GM12801 (cell line): ENCODE measurements around the gene BEX5.
"Not testable (repeated sequence)": the region's sequence is repeated elsewhere in the genome, so short reads cannot be mapped to it uniquely, and the experiment has no call there.

ENCODE experiments used
- TF ChIP-seq, protein P1 (sequence below): IDR thresholded peaks from one replicate; pipeline ENCODE4 v1.5.1; 2011; ENCODE audit warnings: control low read depth; ENCODE audit not compliant: insufficient read length; ENCODE audit errors: extremely low read depth

Gene BEX5

DNA sequence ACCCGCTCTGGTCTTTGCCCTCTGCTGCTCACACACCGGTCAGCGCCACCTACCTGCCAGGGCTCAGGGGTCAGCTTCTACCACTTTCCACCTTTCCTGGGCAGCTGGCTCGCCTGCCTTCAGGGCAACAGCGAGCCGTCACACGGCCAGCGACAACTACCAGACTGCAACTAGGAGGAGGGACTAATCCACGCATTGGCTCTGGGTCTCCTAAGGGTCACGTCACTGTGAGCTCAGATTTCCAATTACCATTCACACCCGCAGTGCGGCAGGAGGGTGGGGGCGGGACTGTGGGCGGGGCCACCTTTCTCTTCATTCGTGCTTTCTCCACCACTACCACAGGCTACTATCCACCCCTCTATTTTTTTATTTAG is at the start of gene BEX5:
TSS of gene BEX5 (minus strand) at position 172 of the 374 bp plus-strand sequence. CDS start 1,712 bp downstream, outside the sequence.
- TF ChIP-seq, protein P1, sequence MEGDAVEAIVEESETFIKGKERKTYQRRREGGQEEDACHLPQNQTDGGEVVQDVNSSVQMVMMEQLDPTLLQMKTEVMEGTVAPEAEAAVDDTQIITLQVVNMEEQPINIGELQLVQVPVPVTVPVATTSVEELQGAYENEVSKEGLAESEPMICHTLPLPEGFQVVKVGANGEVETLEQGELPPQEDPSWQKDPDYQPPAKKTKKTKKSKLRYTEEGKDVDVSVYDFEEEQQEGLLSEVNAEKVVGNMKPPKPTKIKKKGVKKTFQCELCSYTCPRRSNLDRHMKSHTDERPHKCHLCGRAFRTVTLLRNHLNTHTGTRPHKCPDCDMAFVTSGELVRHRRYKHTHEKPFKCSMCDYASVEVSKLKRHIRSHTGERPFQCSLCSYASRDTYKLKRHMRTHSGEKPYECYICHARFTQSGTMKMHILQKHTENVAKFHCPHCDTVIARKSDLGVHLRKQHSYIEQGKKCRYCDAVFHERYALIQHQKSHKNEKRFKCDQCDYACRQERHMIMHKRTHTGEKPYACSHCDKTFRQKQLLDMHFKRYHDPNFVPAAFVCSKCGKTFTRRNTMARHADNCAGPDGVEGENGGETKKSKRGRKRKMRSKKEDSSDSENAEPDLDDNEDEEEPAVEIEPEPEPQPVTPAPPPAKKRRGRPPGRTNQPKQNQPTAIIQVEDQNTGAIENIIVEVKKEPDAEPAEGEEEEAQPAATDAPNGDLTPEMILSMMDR, result no peak

DNA sequence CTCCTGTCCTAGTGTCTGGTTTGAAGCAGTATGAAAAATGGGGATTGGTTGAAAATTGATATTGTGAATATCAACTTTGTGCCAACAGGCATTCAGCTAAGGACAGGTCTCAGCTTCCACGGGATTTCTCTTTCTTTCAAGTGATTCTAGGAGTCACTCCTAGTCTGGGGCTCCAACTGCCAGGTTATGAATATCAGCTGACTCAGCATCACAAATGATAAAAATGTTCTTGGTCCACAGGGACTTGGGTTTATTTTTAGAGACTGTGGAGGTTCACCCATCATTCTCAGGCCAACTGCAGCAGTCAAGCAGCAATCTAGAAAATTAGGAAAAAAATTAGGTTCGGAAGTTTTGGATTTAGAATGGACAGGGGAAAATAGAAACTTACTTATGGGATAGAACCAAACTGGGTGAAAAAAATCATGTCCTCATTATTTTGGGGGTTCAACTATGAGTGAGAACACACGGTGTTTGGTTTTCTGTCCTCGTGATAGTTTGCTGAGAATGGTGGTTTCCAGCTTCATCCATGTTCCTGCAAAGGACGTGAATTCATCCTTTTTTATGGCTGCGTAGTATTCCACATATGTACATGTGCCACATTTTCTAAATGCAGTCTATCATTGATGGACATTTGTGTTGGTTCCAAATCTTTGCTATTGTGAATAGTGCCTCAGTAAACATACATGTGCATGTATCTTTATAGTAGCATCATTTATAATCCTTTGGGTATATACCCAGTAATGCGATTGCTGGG is 30.4 kb upstream of the BEX5 start:
- TF ChIP-seq, protein P1, result no peak

DNA sequence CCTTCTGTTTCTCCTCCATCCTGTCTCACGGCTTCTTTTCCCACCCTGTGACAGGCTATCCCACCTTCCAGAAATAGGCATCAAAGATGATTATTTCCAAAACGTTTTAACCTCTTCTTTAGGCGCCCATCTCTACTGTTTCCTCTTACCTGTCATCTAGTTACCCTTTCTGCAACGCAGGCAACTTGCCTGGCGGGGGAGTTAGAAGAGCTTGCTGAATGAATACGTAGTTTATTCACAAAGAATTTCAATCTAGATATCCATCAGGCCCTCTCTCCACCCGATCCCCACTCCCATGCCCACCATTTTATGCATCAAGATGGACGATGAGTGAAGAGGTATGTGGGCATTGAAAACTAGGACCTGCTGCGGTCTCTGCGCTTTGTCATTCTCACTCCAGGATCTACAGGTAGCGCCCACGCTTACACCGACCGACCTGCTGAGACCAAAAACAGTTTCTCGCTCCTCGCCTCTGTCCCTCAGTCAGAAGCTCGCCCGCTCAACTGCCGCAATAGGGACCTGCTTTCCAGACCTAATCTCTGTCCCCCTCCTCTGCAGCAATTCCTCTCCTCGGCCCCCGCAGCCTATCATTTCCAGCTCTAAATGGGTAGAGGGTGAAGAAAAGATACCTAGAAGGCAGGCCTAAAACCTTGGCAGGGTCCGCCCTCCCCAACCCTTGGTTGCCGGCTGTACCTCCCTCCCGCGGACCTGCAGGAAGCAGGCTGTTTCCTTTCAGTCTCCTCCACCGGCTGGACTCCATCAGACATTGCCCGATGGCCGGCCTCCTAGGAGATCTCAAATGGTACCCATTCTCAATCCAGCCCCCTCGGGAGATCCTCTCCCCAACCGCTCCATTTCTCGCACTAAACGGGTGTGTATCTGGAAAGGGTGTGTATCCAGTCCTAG is 624 bp downstream of the BEX5 start:
- TF ChIP-seq, protein P1, result no peak

DNA sequence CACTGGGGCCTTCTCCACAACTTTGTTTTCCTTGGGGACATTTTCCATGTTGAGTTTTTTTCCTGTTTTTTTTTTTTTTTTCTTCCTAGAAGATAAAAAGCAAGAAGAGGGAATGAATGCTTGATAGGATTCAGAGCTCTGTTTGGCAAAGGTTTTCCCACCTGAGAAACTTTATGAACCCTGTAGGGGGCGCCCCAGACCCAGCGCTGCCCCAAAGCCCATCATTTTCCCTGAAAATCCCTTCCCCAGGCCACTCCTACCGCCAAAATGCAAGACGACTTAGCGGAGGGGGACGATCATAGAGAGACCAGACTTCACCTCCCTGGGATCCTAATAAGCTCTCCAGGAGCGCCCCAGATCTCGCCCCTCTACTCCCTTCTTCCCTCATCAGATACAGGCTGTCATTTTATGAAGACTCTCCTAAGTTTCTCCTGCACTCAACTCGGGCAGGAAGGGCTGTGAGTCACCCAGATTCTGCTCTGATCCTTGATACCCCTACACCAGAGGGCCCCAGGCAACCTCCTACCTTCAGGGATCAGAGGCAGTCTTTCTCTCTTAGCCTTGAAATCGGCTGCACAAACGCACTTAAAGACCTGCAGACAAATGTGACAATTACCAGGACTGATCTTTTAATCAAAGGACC is 1.4 kb downstream of the BEX5 start:
- TF ChIP-seq, protein P1, result no peak

DNA sequence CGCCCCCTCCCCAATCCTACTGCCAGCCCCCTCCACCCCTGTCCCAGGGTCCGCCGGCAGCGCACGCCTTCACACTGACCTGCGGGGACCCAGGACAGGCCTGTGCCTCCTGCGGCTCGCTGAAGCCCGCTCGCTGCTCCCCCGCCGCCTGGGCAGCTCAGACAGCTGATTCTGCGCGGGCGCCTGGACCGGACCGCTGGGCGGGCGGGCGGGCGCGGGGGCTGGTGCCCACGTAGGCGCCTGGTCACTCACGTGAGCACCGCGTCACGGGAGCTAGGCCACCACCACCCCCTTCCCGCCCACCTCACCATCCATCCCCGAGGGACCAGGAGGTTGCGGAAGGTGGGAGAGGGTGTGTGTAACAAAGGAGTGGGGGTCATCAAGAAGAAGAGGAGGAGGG is 13.5 kb downstream of the BEX5 start, which contains the start of gene TCEAL6:
TSS of gene TCEAL6 (minus strand) at position 208 of the 400 bp plus-strand sequence.
- TF ChIP-seq, protein P1, result not testable (repeated sequence)

DNA sequence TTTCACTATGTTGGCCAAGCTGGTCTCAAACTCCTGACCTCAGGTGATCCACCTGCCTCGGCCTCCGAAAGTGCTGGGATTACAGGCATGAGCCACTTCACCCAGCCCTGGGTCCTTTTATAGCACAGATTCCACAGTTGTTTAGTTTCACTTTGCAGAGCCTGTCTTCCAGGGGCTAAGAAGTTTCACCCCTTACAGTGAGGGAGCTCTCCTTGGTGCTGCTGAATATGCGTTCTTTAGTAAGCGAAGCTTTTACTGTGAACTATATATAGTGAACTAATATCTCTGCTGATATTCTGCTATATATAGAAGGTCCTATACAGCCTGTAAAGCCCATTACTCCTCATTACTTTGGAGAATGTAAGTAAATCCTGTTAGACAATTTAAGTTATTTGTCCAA is 17.7 kb downstream of the BEX5 start:
- TF ChIP-seq, protein P1, result no peak

DNA sequence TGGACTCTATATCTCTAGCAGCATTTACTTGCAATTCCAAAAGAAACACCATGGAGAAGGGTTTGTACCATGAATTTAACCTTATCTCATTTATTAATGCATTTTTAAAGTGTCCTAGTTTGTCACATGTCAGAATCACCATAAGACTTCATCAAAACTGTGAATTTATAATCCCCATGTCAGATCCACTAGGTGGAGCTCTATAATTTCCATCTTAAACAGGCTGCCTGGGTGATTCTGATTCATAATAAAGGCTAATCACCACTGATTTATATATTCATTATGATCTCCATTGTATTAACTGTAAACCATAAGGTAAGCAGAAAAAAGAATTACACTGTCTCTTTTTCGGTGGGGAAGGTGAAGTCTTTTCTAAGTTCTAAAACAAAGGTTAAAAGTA is 26.3 kb downstream of the BEX5 start:
- TF ChIP-seq, protein P1, result no peak
